ENCODE data around the gene ARHGAP44. TPM values are rescaled to one million over a fixed set of nuclear protein-coding genes. Genes with fewer than 3 reads are reported as not detected.

Gene ARHGAP44
- polyA plus RNA-seq, 1 donor (not counting 4 experiments of a cell fraction or from before 2014, with no cell fraction given) = 2.2 TPM

GRCh38 chr17:12995106-12995895 lies 206.0 kb downstream of the ARHGAP44 start:
- Histone ChIP-seq H3K9ac (ENCODE audit: control insufficient read depth, extremely low read depth, insufficient read depth, low read length) (no peak overlapping the region), H2AFZ (ENCODE audit: control insufficient read depth, low read length) (no peak overlapping the region), H3K27ac (ENCODE audit: control insufficient read depth, insufficient read depth, low read length) (no peak overlapping the region), H4K20me1 (ENCODE audit: control insufficient read depth, extremely low read depth, insufficient read depth, low read length) (no peaks in the 10 kb centered on the region), H3K4me1 (ENCODE audit: control insufficient read depth, extremely low read depth, insufficient read depth, low read length) (no peaks in the 10 kb centered on the region), H3K79me2 (ENCODE audit: control insufficient read depth, insufficient read depth, low read length) (no peaks in the 10 kb centered on the region), H3K27me3 (ENCODE audit: control insufficient read depth, extremely low read depth, insufficient read depth, low read length) (no peaks in the 10 kb centered on the region), H3K4me3 (ENCODE audit: control insufficient read depth in 2 of 3, extremely low read depth in 1 of 3, insufficient read depth in 2 of 3, low read depth in 1 of 3, low read length in 3 of 3) (no peak overlapping the region), H3K36me3 (ENCODE audit: control insufficient read depth in 2 of 2, extremely low read depth in 1 of 2, insufficient read depth in 2 of 2, low read length in 2 of 2) (peaks cover 61 to 62% of the 10 kb centered on the region in 2 experiments), H3K9me1 (ENCODE audit: control insufficient read depth, extremely low read depth, insufficient read depth, low read length) (no peaks in the 10 kb centered on the region), H3K4me2 (ENCODE audit: control insufficient read depth, extremely low read depth, insufficient read depth, low read depth, low read length) (no peak overlapping the region), H3K9me3 (ENCODE audit: control insufficient read depth, low read depth, low read length) (no peaks in the 10 kb centered on the region)
- dilution Hi-C loops (cut with MboI; ENCODE audit: extremely low pct_ligation_motif_present, low sequenced_read_pairs) = no loop called here
- TF ChIP-seq CTCF (optimal IDR thresholded peaks at IDR 0.05 in 1 of 3, IDR thresholded peaks at IDR 0.05 in 1 of 3, conservative IDR thresholded peaks at IDR 0.05 in 1 of 3; ENCODE audit: extremely low read depth in 1 of 3, insufficient read depth in 2 of 3, low read length in 3 of 3) (no peak), EZH2 (IDR thresholded peaks at IDR 0.05; ENCODE audit: low read length) (no peak)
- FAIRE-seq (no peak), DNase-seq (ENCODE audit: low read depth, low spot score) (no peak)

- Histone ChIP-seq H4K20me1 (ENCODE audit: control insufficient read depth, extremely low read depth, insufficient read depth, low read length) (no peaks in the 10 kb centered on the region), H3K9me3 (ENCODE audit: control insufficient read depth, low read depth, low read length) (no peaks in the 10 kb centered on the region), H3K27me3 (ENCODE audit: control insufficient read depth, extremely low read depth, insufficient read depth, low read length) (no peaks in the 10 kb centered on the region), H3K79me2 (ENCODE audit: control insufficient read depth, insufficient read depth, low read length) (no peaks in the 10 kb centered on the region), H3K4me1 (ENCODE audit: control insufficient read depth, extremely low read depth, insufficient read depth, low read length) (no peaks in the 10 kb centered on the region), H3K4me2 (ENCODE audit: control insufficient read depth, extremely low read depth, insufficient read depth, low read depth, low read length) (no peak overlapping the region), H3K27ac (ENCODE audit: control insufficient read depth, insufficient read depth, low read length) (no peak overlapping the region), H3K9ac (ENCODE audit: control insufficient read depth, extremely low read depth, insufficient read depth, low read length) (no peak overlapping the region), H3K4me3 (ENCODE audit: control insufficient read depth in 2 of 3, extremely low read depth in 1 of 3, insufficient read depth in 2 of 3, low read depth in 1 of 3, low read length in 3 of 3) (no peak overlapping the region), H3K36me3 (ENCODE audit: control insufficient read depth in 2 of 2, extremely low read depth in 1 of 2, insufficient read depth in 2 of 2, low read length in 2 of 2) (peaks cover 65 to 66% of the 10 kb centered on the region in 2 experiments), H3K9me1 (ENCODE audit: control insufficient read depth, extremely low read depth, insufficient read depth, low read length) (no peaks in the 10 kb centered on the region), H2AFZ (ENCODE audit: control insufficient read depth, low read length) (no peak overlapping the region)
- FAIRE-seq = no peak
- dilution Hi-C loops (cut with MboI; ENCODE audit: extremely low pct_ligation_motif_present, low sequenced_read_pairs) = no loop called here
- no peak for TF ChIP-seq CTCF (optimal IDR thresholded peaks at IDR 0.05 in 1 of 3, IDR thresholded peaks at IDR 0.05 in 1 of 3, conservative IDR thresholded peaks at IDR 0.05 in 1 of 3; ENCODE audit: extremely low read depth in 1 of 3, insufficient read depth in 2 of 3, low read length in 3 of 3)
- TF ChIP-seq EZH2 (IDR thresholded peaks at IDR 0.05; ENCODE audit: low read length) = no peak
- no peak for DNase-seq (ENCODE audit: low read depth, low spot score)
Measured at GRCh38 chr17:12995896-12996295, 206.6 kb downstream of the ARHGAP44 start.
